SW 1271 (cell line): Measurements from ENCODE around the gene GADL1.

Source experiments
- DNase-seq, 2 experiments: peaks; one replicate each; lab custom pipeline; 2025; lab: John Stamatoyannopoulos, UW

GADL1 gene

DNA sequence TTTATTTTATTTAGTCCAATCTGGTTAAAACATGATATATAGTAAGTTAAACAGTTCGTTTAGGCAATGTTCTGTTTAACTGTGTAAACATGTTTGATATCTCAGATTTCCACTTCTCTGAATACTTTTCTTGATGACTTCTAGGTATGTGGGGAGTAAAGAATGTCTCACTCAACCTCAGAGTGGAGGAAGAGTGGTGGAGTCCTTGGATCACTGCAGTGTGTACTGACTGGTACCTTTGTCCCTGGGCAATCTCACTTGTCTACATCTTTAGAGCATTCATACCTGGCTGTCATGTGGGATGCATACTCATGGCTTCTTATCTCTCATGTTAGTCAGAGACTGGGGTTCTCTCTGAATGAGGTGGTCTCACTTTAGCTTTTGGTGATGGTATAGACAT, 15.6 kb downstream of the GADL1 start:
- no peak for DNase-seq

DNA sequence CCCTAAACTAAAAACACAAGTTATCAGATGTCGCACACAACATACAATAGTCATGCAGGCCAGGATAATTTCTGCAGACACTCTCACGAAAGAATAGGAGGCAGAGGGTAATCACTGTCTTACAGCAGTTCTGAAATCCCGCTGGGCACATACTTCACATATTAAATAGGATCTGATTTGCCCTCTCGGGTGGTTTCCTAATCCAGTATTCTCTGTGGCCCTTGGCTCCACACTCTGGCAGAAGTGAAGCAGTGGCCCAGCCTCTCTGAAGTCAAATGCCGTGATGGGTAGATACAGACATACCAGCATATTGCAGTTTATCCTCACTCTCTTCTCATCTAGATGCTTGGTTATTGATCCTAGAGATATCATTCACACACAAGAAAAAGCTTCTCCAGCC, 19.0 kb downstream of the GADL1 start:
- DNase-seq: no peak

GRCh38 chr3:30873671-30874070, 20.8 kb downstream of the GADL1 start:
- no peak for DNase-seq

DNA sequence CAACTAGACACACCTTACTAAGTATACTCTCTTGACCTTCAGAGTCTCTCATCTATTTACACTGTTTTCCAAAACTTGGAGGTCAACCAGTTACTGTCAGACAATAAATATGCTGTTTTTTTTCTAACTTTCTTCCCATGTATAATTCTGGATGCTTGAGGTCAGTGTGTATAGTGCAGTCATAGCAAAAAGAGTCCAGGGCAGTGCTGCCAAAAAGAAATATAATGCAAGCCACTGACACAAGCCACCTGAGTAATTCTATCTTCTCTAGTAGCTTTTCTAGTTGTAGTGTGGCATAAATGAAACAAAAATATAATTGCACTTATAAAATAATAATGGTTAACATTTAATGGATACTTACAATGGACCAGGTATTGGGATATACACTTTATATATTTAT, 21.6 kb downstream of the GADL1 start:
- DNase-seq: no peak

DNA sequence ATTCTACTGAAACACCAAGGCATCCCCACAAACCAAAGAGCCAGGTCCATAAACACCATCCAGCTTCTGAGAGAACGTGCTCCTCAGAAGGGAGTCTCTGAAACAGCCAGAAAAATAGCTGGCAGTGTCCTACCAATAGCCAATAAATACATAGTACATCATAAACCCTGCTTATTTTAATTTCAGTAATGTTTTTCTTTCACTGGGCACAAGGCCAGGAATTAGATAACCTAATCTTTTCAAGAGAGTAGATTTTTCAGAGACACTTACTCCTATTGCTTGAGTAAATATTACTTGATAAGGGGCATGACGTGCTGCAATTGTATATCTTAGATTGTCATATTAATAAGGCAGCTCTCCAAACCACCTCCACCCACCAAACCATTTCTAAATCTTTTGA, 22.7 kb downstream of the GADL1 start:
- no peak for DNase-seq

DNA sequence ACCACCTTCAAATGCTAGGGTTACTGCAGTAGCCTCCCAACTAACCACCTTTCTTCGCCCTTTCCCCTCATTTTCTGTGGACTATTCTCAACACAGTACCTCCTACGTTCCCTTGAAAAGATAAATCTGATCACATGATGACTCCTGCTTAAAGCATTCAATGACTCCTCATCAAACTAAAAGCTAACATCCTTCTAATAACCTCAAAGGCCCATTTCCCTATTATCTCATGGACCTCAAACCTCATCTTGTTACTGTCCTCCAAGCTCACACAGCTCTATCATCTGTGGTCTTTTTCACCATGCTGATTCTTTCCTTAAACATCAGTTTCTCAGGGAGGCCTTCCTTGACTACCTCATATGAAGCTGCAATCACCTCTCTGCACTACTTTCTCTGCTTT, 29.6 kb downstream of the GADL1 start:
- DNase-seq: no peak

- DNase-seq: no peak
Observed at GRCh38 chr3:30864132-30864531, 30.3 kb downstream of the GADL1 start.

- no peak for DNase-seq
Observed at GRCh38 chr3:30862004-30862403, 32.5 kb downstream of the GADL1 start.

- no peak for DNase-seq
Observed at GRCh38 chr3:30858894-30859389, 35.5 kb downstream of the GADL1 start.

- no peak for DNase-seq
Observed at GRCh38 chr3:30855400-30856292, 38.8 kb downstream of the GADL1 start.

GRCh38 chr3:30852833-30853232, 41.6 kb downstream of the GADL1 start:
- no peak for DNase-seq

GRCh38 chr3:30848087-30848779, 46.2 kb downstream of the GADL1 start:
- DNase-seq: no peak

DNA sequence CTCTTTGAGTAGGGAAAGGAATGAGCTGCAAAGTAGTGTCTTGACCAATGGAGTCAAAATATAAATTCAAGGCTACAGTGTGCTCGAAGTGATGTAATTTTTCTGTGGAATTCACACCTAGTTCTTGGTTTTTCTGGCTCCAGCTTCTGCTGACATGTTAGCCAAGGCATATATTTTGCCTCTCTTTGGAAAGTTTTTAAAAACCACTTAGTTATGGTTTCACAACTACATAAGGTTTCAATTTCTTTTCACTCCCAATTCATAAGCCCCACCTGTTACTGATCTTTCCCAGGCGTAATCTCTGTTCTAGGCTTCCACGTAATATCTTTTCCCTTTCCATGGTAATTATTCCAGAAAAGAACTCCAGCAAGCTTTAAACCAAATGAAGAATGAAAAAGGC, 46.9 kb downstream of the GADL1 start:
- DNase-seq: no peak

GRCh38 chr3:30845606-30846005, 48.9 kb downstream of the GADL1 start:
- no peak for DNase-seq

- DNase-seq: no peak
Observed at GRCh38 chr3:30843877-30844276, 50.6 kb downstream of the GADL1 start.

- DNase-seq: no peak
Observed at GRCh38 chr3:30836141-30836540, 58.3 kb downstream of the GADL1 start.

GRCh38 chr3:30835667-30836066, 58.8 kb downstream of the GADL1 start:
- DNase-seq: no peak

DNA sequence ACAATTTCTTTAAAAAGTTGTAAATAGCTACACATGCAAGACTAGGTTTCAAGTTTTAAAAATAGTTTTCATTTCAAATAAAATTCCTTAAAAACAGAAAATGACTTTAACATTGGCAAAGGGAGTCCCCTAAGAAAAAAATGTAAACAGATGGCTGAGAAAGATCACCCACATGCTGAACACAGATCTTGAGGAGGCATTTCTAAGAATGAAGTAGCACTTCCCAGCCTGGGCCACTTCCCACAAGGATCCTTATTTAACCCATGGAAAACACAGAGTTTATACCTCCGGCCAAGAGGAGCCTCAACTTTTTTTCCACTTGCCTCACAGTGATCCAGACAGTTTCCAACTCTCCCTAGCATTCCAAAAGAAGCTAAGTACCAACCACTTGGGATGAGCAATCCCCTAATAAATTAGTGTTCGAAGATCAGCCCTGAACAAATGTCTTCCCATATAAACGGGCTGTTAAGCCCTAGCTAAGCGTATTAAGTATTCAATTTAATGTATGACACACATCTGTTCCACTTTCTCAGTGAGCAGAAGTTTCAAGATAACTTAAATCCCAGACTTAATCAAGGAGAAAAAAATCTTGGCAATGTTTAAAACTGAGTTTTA, 61.4 kb downstream of the GADL1 start:
- DNase-seq: no peak

- DNase-seq: no peak
Observed at GRCh38 chr3:30827080-30827479, 67.4 kb downstream of the GADL1 start.

DNA sequence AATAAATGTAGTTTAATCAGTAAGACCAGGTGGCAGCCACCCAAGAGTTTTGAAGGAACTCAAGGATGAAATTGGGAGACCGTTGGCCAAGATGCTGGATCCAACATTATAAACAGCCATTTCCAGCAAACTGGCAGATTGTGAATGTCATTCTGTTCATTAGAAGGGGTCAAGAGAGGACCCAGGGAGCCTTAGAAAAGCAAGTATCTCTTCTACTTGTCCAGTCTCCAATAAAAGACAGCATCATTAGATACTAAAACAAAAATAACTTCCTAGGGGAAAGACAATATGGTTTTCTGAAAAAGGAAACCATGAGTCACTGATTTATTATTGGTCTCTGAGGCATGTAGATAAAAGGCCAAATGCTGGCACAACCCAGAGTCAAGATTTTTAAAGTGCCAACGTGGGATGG, 67.9 kb downstream of the GADL1 start:
- no peak for DNase-seq

DNA sequence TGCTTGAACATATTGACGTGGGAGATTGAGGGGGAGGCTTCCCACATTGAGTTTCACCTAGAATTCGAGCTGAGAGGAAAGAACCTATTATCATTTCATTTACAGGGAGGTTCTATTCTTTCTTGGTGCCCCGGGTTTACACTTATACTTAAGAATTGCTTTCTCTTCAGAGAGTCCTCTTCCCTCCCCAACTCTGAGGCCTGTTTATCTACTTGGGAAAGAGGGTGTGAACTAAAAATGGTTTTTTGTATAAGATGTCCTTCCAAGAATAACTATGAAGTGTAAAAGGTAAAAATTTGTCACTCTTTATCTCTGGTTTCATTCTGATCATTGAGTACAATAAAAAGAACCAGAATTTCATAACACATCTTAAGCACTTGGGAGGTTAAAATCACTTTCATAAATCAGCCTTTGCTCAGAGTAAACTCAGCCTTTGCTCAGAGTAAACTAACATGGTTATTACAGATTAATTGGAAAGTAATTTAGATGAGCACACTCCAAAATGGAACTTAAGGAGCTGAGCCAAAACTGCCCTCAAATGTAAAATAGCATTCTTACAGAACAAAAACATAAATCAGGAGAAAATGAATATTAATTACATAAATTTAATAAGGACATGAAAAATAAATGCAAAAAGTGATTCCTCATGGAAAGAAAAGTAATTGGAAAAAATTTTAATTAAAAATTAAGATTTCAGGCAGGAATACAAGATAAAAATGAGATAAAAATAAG, 75.2 kb downstream of the GADL1 start:
- no peak for DNase-seq

DNA sequence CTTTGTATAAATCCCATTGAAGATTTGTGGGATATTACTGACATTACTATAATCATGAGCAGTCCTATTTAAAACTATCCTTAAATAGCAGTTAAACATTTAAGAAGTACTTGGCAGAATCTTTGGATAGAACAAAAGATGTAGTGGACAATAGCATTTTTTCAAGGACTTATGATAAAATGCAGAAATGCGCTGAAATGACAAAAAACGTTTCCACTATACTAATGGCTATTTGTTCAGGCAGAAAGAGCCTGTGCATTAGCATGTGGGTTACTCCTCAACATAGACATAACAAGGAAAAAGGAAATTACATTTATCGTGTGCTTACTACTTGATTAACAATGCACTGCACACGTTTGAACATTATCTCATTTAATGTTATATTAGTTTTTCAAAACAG, 80.7 kb downstream of the GADL1 start:
- no peak for DNase-seq
